K562 (cell line): ENCODE measurements around the gene POC1B. TPM values are rescaled to one million over a fixed set of nuclear protein-coding genes. Genes with fewer than 3 reads are reported as not detected.

Source experiments
- ATAC-seq: fragments of 200-7000 bp; cut with Tn5 transposase; 3 replicates; pipeline ENCODE4 v1.9.1; 2020; ENCODE audit warnings: moderate library complexity
- BruUV-seq: library from RNA; stranded (reverse); fragments of 400-500 nt; replicated peaks from 2 replicates; lab custom pipeline; 2021; lab: Mats Ljungman, UMichigan
- CTCF ChIA-PET: fragments of 300-600 bp; formaldehyde crosslinking; extraction: SDS; loops from one replicate; lab custom pipeline; 2021; ENCODE audit warnings: low intra/inter-chr PET ratio; lab: Yijun Ruan, JAX
- POLR2A ChIA-PET: fragments of 300-600, 350-650 bp; sonication (Branson Sonifier 250); formaldehyde crosslinking; extraction: SDS; loops from one replicate; lab custom pipeline; 2021; ENCODE audit warnings: antibody characterized with exemption, inconsistent platforms; lab: Yijun Ruan, JAX
- DNase-seq, 4 experiments: peaks; one replicate each; pipeline versions ENCODE4 v3.0.0 to v3.0.0-alpha.2; 2011 to 2018; ENCODE audit warnings: low spot score in 3 of 4, mixed read lengths in 3 of 4; ENCODE audit errors: extremely low read depth in 1 of 4
- FAIRE-seq: peaks from 2 replicates; lab custom pipeline; 2011; peaks lifted over from hg19 to GRCh38; lab: Jason Lieb, UNC
- H2AFZ ChIP-seq: 2 replicates; pipeline ENCODE4 v1.6.0; 2011; ENCODE audit warnings: low read depth, low read length, control low read depth, inconsistent platforms
- H3K27ac ChIP-seq: fragments of 200-600 bp; 3 replicates; pipeline ENCODE4 v1.8.0; 2011; ENCODE audit warnings: low read depth, mild to moderate bottlenecking, control low read depth, inconsistent platforms, low read length, moderate library complexity, mixed read lengths; ENCODE audit errors: extremely low read depth
- H3K27me3 ChIP-seq, 2 experiments: fragments of 300-600 bp in 1 of 2; 2 replicates in 1 of 2; 3 replicates in 1 of 2; pipeline versions ENCODE4 v1.6.0 to v1.8.0; 2011; ENCODE audit warnings: inconsistent platforms in 2 of 2, low read length in 2 of 2, mild to moderate bottlenecking in 1 of 2, mixed read lengths in 1 of 2, moderate library complexity in 1 of 2; ENCODE audit not compliant: control insufficient read depth in 2 of 2, insufficient read depth in 2 of 2
- H3K36me3 ChIP-seq: fragments of 300-600 bp; 3 replicates; pipeline ENCODE4 v1.8.0; 2011; ENCODE audit warnings: mild to moderate bottlenecking, low read length, inconsistent platforms; ENCODE audit not compliant: control insufficient read depth, insufficient read depth
- H3K4me1 ChIP-seq, 2 experiments: fragments of 200-600 bp in 1 of 2; replicated peaks in 1 of 2; 2 replicates in 1 of 2; 3 replicates in 1 of 2; pipeline versions ENCODE4 v1.5.1 to v1.8.0; 2011; ENCODE audit warnings: inconsistent platforms in 2 of 2, low read length in 2 of 2, mild to moderate bottlenecking in 1 of 2, mixed read lengths in 1 of 2, moderate library complexity in 1 of 2; ENCODE audit not compliant: control insufficient read depth in 2 of 2, insufficient read depth in 2 of 2
- H3K4me2 ChIP-seq: 2 replicates; pipeline ENCODE4 v1.6.1; 2011; ENCODE audit warnings: low read length, control low read depth, inconsistent platforms, mixed read lengths; ENCODE audit not compliant: insufficient read depth
- H3K4me3 ChIP-seq: fragments of 200-600 bp; sonication (generic), shearing (Covaris generic); 2 replicates; pipeline ENCODE4 v1.5.1; 2016; ENCODE audit warnings: control low read depth, inconsistent platforms
- H3K79me2 ChIP-seq: fragments of 200-600 bp; 3 replicates; pipeline ENCODE4 v1.8.0; 2011; ENCODE audit warnings: low read length, inconsistent platforms; ENCODE audit not compliant: control insufficient read depth, insufficient read depth
- H3K9ac ChIP-seq, 2 experiments: 2 replicates each; pipeline versions ENCODE4 v1.6.0 to v1.6.1; 2011; ENCODE audit warnings: low read depth in 2 of 2, low read length in 2 of 2, control low read depth in 1 of 2, inconsistent platforms in 1 of 2, mild to moderate bottlenecking in 1 of 2, mixed read lengths in 1 of 2; ENCODE audit not compliant: insufficient read depth in 1 of 2
- H3K9me1 ChIP-seq: one replicate; pipeline ENCODE4 v1.6.0; 2011; ENCODE audit warnings: inconsistent platforms, mild to moderate bottlenecking, low read length, moderate library complexity; ENCODE audit not compliant: control insufficient read depth, insufficient read depth
- H3K9me3 ChIP-seq: replicated peaks from 2 replicates; pipeline ENCODE4 v1.5.1; 2011; ENCODE audit warnings: low read depth, low read length, inconsistent platforms; ENCODE audit not compliant: control insufficient read depth, insufficient read depth
- H4K20me1 ChIP-seq: replicated peaks from 2 replicates; pipeline ENCODE4 v1.6.1; 2011; ENCODE audit warnings: low read length, inconsistent platforms, mixed read lengths; ENCODE audit not compliant: control insufficient read depth, insufficient read depth
- AFF1 ChIP-seq, 2 experiments: fragments of 450-650 bp; IDR thresholded peaks; 2 replicates each; pipeline ENCODE4 v1.6.1; 2018; ENCODE audit warnings: mild to moderate bottlenecking in 2 of 2, low read depth in 1 of 2; ENCODE audit not compliant: partially characterized antibody in 2 of 2
- CBX8 ChIP-seq: fragments of 200-600 bp; sonication (generic); IDR thresholded peaks from 2 replicates; pipeline ENCODE4 v1.6.1; 2012; ENCODE audit warnings: borderline replicate concordance, mixed run types, low read depth, mild to moderate bottlenecking, moderate library complexity, mixed read lengths, low read length, control low read depth, inconsistent platforms; ENCODE audit not compliant: poor library complexity, severe bottlenecking; ENCODE audit errors: extremely low read depth
- CEBPB ChIP-seq: fragments of 450-650 bp; IDR thresholded peaks from 2 replicates; pipeline ENCODE4 v1.6.1; 2016; ENCODE audit warnings: missing genetic modification characterization, missing compliant biosample characterization
- CEBPG ChIP-seq, 3 experiments: fragments of 200-800 bp in 1 of 3; sonication (Bioruptor generic) in 1 of 3; sonication (generic) in 1 of 3; formaldehyde crosslinking in 1 of 3; IDR thresholded peaks in 2 of 3; conservative IDR thresholded peaks in 1 of 3; 2 replicates each; pipeline versions ENCODE4 v1.6.1 to v1.8.0; 2016 to 2022; ENCODE audit warnings: missing compliant biosample characterization in 2 of 3, missing genetic modification characterization in 2 of 3, mild to moderate bottlenecking in 1 of 3, missing genetic modification reagents in 1 of 3
- E4F1 ChIP-seq: fragments of 250-450 bp; sonication (Bioruptor Pico); IDR thresholded peaks from 2 replicates; pipeline ENCODE4 v1.5.0; 2021; ENCODE audit warnings: mild to moderate bottlenecking, borderline replicate concordance
- LEF1 ChIP-seq: fragments of 450-650 bp; IDR thresholded peaks from 2 replicates; pipeline ENCODE4 v1.6.1; 2016; ENCODE audit warnings: mild to moderate bottlenecking
- NFXL1 ChIP-seq: fragments of 450-650 bp; formaldehyde crosslinking; IDR thresholded peaks from 2 replicates; pipeline ENCODE4 v1.4.0; 2021; ENCODE audit warnings: mild to moderate bottlenecking
- SNAPC5 ChIP-seq: fragments of 250-450 bp; sonication (Bioruptor Pico); IDR thresholded peaks from 2 replicates; pipeline ENCODE4 v1.8.0; 2021; ENCODE audit warnings: moderate library complexity, mild to moderate bottlenecking, inconsistent platforms
- ZNF134 ChIP-seq: fragments of 250-450 bp; sonication (Bioruptor Pico); conservative IDR thresholded peaks from 2 replicates; pipeline ENCODE4 v1.4.0; 2020
- WGBS: fragments of 100-300 bp; shearing (Covaris generic); methylation state at CpG from one replicate; pipeline ENCODE4 v1.1.6; 2016; ENCODE audit warnings: low coverage, mixed read lengths; ENCODE audit not compliant: insufficient coverage; ENCODE audit errors: missing lambda C conversion rate; 5-methylcytosine and 5-hydroxymethylcytosine counted together
- in situ Hi-C: fragments of 300-500 bp; cut with MboI; formaldehyde crosslinking; loops from 4 replicates; pipeline ENCODE4 v1.15.0; 2018; ENCODE audit warnings: inconsistent platforms, mixed read lengths
- intact Hi-C: fragments of 100-400 bp; cut with micrococcal nuclease; formaldehyde crosslinking; loops from 2 replicates; pipeline ENCODE4 v1.14.2; 2022
- polyA plus RNA-seq, 8 experiments: library from polyadenylated mRNA; depleted of rRNA in 4 of 8; stranded (reverse) in 5 of 8; unstranded in 3 of 8; fragments of >200 nt; fragmentation: Nextera tagmentation in 2 of 8; fragmentation: Illumina TruSeq in 1 of 8; extraction: Ambion mirVana in 2 of 8; extraction: Trizol in 1 of 8; gene quantifications; 2 replicates each; pipeline versions ENCODE4 v1.2.1 to v1.2.3, GENCODE V29; 2011 to 2014; ENCODE audit warnings: inconsistent platforms in 1 of 8, missing spikeins in 1 of 8
- total RNA-seq, 7 experiments: library from RNA; depleted of rRNA in 6 of 7; stranded (reverse); fragments of >200 nt in 6 of 7; fragmentation: Illumina TruSeq in 2 of 7; extraction: Trizol in 2 of 7; gene quantifications; 2 replicates each; pipeline versions ENCODE4 v1.2.1 to v1.2.3, GENCODE V29; 2011 to 2021; ENCODE audit warnings: low replicate concordance in 1 of 7

The POC1B gene
- total and polyA plus RNA-seq, 9 of the 15 experiments (the other 6 are each of a cell fraction or from before 2014, with no cell fraction given), result 4.5 to 16.1 (median 10.4) TPM

GRCh38 chr12:89384807-89385206, 141.0 kb downstream of the POC1B start (continued):
- no peak for TF ChIP-seq E4F1 (CRISPR knock-in tag)
- TF ChIP-seq LEF1, result no peak
- no peak for TF ChIP-seq SNAPC5 (CRISPR knock-in tag)

GRCh38 chr12:89384050-89384758, 141.6 kb downstream of the POC1B start:
- H3K9me1 ChIP-seq, result no peaks in the 10 kb centered on the region
- TF ChIP-seq NFXL1, result no peak
- TF ChIP-seq CBX8, result no peak
- TF ChIP-seq AFF1 (IDR thresholded peaks at IDR 0.05; ENCODE audit: low read depth in 1 of 2, partially characterized antibody in 2 of 2), result no peak
- no peak for TF ChIP-seq CEBPG (CRISPR knock-in tag; IDR thresholded peaks at IDR 0.05)
- TF ChIP-seq CEBPG (tag; conservative IDR thresholded peaks at IDR 0.05 in 1 of 2, IDR thresholded peaks at IDR 0.05 in 1 of 2), result peak; percentile 70 to 86
- TF ChIP-seq ZNF134 (CRISPR knock-in tag), result no peak
- peak; percentile 86 for TF ChIP-seq CEBPB
- no peak for ATAC-seq
- no peak overlapping the region for H3K4me3 ChIP-seq
- intact Hi-C loops, result no loop called here
- 0 out of 5 replicates have a peak, but pooled peaks cover 0 to 2% of the 10 kb centered on the region in 2 experiments for H3K27me3 ChIP-seq
- no peak overlapping the region for H3K9ac ChIP-seq
- in situ Hi-C loops, result no loop called here
- peaks cover 0 to 10% of the 10 kb centered on the region in 2 experiments; a peak in 1 of 5 replicates for H3K4me1 ChIP-seq
- no peak overlapping the region for H2AFZ ChIP-seq
- ChIA-PET POLR2A (interaction anchor here (0.6 kb wide), 2 partner anchors 104 to 405 kb away, joined by 3 read pairs; no protein-coding TSS in a partner anchor), CTCF (no interaction called here)
- H3K36me3 ChIP-seq, result no peaks in the 10 kb centered on the region
- DNase-seq, result no peak
- no TSS peak for BruUV-seq
- H3K4me2 ChIP-seq, result no peak overlapping the region
- 18% methylated on average over 7 of the region's 8 CpGs for whole genome bisulfite sequencing
- H4K20me1 ChIP-seq, result no peaks in the 10 kb centered on the region
- H3K79me2 ChIP-seq, result no peaks in the 10 kb centered on the region
- no peaks in the 10 kb centered on the region for H3K9me3 ChIP-seq
- no peak for FAIRE-seq
- no peak overlapping the region for H3K27ac ChIP-seq
